ENCODE measurements around the gene PLEKHM3. TPM values are rescaled to one million over a fixed set of nuclear protein-coding genes. Genes with fewer than 3 reads are reported as not detected.
A peak's percentile ranks its signal among the peaks of the same experiment; 100 is the strongest.

The PLEKHM3 gene
- total RNA-seq, 1 donor from 2014 or later: 2.5 TPM

DNA sequence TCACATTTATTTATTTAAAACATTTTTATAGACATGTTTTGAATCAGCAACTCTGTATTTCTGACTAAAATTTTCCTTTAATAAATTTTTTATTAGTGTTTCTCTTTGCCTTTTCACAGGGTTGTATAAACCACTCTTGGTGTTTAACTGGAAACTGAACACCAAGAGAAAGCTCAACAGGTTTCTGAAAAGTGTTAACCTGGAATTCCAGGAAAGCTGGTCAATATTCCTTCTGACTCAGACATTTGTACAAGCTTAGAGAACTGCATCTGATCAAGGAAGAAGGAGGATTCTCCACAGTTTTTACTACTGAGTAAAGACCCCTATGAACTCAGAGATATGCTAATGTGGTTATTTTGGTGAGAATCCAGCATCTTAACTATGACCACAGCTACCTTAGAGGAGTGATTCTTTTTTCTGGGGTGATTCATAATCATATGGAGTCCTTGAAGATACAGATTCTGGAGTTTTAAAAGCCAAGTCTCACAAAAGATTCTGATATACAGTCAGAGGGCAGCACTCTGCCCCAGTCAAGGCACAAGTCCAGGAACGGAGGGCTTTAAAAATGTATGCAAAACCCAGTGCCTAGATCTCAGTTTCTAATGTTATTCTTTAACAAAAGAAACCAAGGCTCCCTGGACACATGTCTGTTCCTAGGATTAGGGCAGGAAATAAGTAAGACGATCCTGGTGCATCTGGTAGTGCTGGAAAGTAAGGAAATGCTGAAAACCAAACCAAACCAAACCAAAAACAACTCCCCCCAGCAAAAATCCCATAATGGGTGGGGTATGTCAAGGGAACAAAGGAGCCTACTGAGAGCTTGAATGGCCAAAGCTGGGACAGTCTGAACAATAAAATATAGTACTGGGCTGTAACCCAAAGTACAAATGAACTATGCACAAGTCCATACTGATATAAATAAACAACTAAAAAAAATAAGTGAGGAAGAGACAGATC lies 170.6 kb downstream of the PLEKHM3 start:
- no peak overlapping the region for H3K4me3 ChIP-seq (ENCODE audit: low read depth, low read length)
- peak; percentile 61 for DNase-seq (ENCODE audit: low read depth)
- TF ChIP-seq, protein P1, sequence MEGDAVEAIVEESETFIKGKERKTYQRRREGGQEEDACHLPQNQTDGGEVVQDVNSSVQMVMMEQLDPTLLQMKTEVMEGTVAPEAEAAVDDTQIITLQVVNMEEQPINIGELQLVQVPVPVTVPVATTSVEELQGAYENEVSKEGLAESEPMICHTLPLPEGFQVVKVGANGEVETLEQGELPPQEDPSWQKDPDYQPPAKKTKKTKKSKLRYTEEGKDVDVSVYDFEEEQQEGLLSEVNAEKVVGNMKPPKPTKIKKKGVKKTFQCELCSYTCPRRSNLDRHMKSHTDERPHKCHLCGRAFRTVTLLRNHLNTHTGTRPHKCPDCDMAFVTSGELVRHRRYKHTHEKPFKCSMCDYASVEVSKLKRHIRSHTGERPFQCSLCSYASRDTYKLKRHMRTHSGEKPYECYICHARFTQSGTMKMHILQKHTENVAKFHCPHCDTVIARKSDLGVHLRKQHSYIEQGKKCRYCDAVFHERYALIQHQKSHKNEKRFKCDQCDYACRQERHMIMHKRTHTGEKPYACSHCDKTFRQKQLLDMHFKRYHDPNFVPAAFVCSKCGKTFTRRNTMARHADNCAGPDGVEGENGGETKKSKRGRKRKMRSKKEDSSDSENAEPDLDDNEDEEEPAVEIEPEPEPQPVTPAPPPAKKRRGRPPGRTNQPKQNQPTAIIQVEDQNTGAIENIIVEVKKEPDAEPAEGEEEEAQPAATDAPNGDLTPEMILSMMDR (conservative IDR thresholded peaks at IDR 0.05; ENCODE audit: low read depth, low read length): no peak

DNA sequence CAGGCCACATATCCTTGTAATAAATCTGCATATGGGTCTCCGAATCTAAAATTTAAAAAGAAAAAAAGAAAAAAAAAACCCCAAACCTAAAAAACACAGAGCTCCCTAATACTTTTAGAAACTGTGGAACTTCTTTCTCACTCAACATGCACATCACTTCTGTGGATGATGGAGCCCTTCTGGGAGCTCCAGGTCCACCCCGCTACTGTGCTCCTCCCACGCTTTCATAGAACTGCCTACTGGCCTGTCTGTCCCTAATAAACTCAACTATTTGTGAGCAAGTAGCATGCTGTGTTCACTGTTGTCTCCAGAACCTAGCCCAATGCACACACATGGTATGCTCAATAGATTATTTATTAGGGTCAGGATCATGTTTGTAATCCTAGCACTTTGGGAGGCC lies 172.5 kb downstream of the PLEKHM3 start:
- TF ChIP-seq, protein P1 (conservative IDR thresholded peaks at IDR 0.05; ENCODE audit: low read depth, low read length): no peak
- H3K4me3 ChIP-seq (ENCODE audit: low read depth, low read length): no peak overlapping the region
- DNase-seq (ENCODE audit: low read depth): no peak

DNA sequence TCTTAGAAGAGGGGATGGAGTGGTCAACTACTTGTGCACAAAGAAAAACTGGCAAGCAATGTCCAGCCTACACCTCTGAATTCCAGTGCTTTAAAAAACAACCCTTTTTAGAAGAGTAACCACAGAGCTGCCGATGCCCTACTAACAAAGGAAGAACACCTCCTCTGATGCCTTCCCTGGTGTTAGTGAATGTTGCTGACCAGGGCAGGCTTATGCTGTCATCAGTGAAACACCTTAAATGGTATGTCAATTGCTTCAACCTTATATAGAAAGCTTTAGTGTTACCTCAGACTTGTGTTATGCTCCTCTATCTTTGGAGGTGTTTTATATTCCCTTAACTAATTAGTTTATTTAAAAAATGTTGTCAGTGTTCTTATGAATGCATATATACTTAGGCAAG lies 175.9 kb downstream of the PLEKHM3 start:
- H3K4me3 ChIP-seq (ENCODE audit: low read depth, low read length): no peak overlapping the region
- no peak for DNase-seq (ENCODE audit: low read depth)
- TF ChIP-seq, protein P1 (conservative IDR thresholded peaks at IDR 0.05; ENCODE audit: low read depth, low read length): no peak

DNA sequence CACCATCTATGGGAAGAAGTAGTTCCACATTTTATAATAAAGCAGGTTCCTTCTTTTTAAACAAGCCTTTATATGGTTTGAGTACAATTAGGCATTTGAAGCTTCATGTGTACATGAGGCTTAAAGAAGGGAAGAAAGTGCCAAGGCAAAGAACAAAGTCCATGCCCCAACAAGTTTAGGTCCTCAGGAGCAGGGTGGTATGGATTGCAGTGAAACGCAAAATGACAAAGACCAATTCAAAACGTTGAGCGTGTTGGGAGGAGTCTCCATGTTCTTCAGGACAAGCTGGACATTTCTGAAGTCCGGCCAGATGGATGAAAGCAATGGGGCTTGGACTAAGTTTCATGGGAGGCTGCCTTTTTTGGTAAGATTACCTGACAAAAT lies 176.8 kb downstream of the PLEKHM3 start:
- TF ChIP-seq, protein P1 (conservative IDR thresholded peaks at IDR 0.05; ENCODE audit: low read depth, low read length): no peak
- no peak overlapping the region for H3K4me3 ChIP-seq (ENCODE audit: low read depth, low read length)
- no peak for DNase-seq (ENCODE audit: low read depth)

DNA sequence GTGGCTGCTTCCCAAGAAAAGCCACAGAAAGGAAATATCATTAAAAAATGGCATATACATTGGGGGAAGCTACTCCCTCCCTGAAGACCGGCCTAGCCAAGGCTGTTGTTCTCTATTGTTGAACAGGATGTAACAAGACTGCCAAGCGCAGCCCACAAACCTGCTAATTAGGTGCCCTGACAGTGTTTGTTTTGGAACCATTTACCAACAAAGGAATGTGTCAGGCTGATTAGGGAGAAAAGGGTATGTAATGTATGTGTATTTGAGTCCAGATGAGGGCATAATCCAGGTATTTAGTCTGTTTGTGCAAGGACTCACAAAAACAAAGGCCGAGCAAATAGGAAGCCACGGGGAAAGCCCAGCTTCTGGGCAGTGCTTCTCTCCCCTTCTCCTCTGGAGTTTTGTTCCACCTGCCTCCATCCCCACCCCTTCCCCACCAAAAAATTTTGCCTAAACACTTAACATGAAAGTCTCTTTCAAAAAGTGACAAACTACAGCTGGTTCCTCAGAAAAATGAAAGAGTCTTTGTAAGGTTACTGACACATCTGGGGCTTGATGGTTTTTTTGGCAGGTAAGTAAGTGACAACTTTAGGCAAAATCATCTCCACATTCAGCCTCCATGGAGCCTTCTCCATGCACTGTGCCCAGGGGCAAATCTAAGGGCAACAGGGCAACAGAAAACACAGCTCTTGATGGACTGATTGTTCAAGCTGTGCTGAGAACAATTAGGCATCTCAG lies 177.4 kb downstream of the PLEKHM3 start:
- TF ChIP-seq, protein P1 (conservative IDR thresholded peaks at IDR 0.05; ENCODE audit: low read depth, low read length): no peak
- DNase-seq (ENCODE audit: low read depth): no peak
- H3K4me3 ChIP-seq (ENCODE audit: low read depth, low read length): no peak overlapping the region

DNA sequence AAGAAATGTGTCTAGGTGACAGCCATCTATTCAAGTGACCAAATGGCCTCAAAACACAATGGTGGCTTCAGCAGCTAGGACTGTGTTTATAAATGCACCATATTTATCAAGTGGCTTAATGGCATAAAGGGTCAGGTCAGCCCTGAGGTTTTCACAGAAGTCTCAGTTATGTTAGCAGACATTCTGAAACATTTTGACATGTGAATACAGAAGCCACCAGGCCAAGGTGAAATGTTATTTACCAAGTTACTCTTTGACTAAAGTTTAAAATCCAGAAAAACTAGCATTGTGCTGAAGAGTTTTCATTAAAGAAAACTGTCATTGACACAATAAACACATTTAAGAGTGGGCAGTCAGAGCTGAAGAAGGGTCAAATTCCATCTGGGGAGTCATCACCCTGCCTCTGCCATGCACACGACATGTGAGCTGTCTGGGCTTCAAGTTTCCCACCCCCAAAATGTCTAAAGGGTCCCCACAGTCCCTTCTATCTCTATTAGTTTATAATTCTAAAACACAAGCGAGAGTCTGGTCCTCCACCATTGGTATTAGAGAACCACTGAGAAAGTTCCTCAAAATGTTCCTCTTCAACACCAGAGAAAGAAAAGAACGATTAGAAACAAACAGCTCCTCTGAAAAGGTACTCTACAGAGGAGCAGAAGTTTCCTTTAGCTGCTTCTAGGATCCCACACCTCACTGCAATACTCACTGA lies 178.1 kb downstream of the PLEKHM3 start:
- DNase-seq (ENCODE audit: low read depth): no peak
- no peak overlapping the region for H3K4me3 ChIP-seq (ENCODE audit: low read depth, low read length)
- TF ChIP-seq, protein P1 (conservative IDR thresholded peaks at IDR 0.05; ENCODE audit: low read depth, low read length): no peak
